ENCODE results near the gene UQCRC1.
A peak's percentile ranks its signal among the peaks of the same experiment; 100 is the strongest.

The UQCRC1 gene

DNA sequence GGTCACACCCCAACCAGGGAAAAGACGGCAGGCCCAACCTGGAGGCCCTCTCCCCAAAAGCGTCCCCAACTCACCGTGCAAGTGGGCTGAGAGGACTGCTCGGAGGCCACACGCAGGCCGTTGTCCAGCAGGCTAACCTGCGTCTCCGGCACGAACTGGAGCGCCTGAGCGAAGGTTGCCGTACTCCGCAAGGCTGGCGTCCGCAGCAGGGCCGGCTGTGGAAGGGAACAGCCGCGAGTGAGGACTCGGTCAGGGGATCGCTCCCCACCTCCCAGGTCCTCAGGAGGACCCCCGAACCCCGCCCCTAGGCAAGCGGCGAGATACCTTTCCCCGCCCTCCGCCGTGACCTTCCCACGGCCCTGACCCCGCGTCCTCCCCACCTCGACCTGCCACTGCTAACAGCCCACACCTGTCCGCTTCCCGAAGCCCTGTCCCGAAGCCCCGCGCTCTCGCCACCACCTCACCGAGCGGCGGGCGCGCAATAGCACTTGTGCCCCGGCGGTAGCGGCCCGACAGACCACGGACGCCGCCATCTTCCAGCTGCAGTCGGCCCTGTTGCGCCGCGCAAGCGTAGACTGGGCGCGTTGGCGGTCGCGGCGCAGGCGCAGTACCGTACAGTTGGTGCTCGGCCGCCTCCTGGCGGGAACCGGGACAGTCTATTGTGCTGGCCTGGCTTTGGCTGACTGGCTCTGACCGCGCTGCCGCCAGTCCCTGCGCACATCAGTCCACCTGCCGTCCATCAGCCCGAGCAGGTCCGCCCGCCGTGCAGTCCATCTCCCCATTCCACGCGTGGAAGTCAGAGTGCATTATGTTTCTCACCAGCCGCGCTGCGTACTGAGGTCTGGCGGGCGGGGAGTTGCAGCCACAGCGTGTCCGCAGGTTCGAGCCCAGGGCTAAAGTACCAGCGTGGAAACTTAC lies at the start of gene UQCRC1:
UQCRC1 (minus strand) TSS at position 559 of the 918 bp plus-strand sequence; CDS start at position 533, 26 bp downstream.
- DNase-seq: peak; percentile 95

DNA sequence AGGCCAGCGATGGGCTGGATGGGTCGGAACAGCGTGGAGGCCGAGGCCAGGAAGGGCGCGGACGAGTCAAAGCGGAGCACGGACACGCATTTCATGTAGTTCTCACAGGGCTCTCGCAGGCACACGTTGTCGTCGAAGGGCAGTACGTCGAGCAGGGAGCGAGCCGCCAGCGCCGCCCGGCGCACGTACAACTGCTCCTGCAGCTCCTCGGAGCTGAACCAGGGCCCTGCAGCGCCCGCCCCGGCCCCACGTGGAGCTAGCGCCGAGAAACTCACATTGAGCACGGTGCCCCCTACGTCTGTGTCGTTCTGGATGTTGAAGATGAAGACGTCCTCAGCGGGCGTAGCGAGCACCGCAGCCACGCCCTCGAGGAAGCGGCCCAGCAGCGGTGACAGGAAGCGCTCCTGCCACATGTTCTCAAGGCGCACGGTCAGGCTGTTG lies 47.4 kb upstream of the UQCRC1 start:
- no peak for DNase-seq

DNA sequence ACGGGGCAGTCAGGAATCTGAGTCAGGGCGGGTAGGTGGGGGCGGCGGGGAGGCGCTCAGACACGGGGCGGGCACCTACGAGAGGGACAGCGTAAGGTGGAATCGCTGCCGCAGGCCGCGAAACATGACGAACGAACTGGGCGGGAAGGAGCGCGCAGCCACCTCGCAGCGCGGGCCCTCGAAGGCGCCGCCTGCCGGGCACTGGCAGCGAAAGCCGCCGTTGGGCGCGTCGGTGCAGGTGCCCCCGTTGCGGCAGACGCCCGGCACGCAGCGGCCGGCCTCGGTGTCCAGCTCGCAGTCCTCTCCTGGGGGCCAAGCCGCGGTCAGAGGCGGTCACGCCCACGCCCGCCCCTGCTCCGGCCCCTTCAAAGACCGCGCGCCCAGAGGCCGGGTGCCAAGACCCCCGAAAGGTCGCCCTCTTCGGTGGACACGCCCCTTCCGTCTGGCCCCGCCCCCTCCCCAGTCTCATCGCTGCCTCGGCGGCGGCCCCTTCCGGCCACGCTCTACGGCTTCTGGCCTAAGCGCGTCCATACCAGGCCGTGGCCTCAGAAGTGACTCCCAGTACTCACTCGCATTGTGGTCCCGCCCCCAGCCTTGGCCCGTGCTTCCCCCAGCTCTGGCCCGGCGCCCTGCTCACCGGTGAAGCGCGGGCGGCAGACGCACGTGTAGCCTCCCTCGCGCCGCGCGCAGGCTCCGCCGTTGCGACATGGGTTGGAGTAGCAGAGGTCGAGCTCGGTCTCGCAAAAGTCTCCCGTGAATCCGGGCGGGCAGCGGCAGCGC lies 46.8 kb upstream of the UQCRC1 start:
- peak; percentile 97 for DNase-seq

DNA sequence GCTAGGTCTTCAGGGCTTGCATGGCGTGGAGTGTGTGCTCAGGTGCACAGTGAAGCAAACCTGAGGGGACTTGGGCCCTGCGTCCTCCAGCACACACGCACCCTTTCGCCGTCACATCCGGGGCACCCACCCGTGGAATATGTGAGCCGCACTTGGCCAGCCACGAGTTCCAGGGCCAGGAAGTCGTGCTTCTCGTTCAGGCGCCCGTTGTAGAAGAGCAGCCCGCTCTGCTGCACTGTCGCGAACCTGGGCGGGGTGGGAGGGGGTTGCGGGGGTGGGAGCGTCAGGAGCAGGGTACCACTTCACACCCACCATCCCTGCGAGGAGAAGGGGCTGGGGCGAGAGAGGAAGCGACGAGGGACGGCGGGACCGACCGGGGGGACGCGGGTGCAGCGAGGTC lies 46.2 kb upstream of the UQCRC1 start:
- DNase-seq: no peak

DNA sequence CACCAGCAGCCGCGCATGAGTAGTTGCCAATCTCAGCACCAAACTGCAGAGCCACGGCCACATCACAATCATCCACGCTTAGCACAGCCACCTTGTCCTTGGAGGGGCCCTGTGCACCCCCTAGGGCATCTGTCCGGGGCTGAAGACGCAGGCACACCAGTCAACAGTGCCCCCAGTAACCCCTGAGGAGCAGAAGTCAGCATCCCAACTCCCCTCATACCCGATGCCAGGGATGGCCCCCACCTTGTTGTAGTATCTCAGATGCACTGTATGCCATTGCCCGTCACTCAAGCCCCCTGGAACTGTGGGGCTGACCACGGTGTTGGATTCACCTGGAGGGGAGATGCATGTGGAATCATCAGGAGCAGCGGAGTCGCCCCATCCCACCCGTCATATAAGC lies 45.6 kb upstream of the UQCRC1 start:
- DNase-seq: no peak

DNA sequence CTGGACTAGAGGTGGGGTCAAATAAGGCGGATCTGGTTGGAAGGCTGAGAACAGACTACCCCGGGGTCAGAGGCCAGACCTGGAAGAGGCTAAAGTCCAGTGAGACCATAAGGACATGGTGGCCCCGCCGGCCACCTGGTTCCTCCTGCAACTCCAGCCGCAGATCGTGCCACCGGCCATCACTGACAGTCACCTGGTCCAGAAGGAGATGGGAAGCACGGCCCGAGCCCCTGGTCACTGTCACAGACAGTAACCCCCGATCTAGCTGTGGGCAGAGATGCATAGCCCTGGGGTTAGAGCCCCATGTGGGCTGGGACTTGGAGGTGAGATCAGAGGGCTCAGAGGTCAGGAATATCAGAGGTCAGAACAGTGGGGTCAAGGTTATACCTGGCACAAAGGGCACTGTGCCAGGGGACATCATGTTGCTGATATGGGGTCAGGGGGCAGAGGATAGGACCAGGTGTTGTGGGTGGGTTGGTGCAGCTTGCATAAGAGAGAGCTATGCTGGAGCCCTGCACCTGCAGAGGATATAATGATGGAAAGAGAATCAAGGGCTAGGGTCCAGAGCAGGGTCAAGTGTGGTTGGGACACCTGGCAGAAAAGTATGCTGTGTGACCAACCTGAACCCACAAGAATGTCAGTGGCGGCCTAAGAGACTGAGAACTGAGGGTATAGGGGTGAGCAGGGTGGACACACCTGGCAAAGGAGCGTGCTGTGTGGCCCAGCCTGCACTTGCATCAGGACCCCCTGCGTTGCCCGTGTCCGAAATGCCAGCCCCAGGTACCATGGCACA lies 43.7 kb upstream of the UQCRC1 start:
- no peak for DNase-seq

DNA sequence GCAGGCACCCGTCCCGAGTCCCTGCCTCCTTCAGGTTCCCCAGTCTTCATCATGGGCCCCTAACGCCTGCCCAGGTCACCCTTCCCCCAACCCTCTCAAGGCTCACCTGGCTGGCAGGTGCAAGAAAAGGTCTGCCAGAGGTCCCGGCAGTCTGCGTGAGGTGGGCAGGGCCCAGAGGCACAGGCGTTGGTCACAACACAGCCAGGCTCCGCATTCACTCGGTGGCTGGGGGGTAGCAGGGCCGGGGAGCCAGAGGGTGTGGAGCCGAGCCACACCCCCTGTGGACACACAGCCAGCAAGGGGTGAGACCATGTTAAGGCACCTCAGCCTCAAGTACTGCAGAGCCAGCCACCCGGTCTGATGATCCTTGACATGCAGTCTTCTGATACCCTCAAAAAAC lies 42.3 kb upstream of the UQCRC1 start:
- no peak for DNase-seq

DNA sequence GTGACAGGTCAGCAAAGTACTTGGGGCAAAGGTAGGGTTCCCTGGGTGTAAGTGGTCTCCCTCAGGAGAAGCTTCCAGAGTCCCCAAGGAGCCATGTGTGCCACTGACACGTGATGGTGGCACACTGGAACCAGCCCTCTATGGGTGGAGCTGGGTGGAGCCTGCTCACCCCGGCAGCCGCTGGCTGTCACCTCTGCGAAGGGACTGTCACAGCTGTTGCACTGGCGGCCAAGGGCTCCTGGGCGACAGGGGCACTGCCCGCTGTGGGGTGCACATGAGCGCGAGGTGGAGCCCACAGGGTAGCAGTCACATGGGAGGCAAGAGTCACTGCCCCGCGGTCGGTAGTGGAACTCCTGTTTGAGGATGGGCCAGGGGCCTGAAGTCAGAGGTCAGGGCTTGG lies 41.3 kb upstream of the UQCRC1 start:
- no peak for DNase-seq

DNA sequence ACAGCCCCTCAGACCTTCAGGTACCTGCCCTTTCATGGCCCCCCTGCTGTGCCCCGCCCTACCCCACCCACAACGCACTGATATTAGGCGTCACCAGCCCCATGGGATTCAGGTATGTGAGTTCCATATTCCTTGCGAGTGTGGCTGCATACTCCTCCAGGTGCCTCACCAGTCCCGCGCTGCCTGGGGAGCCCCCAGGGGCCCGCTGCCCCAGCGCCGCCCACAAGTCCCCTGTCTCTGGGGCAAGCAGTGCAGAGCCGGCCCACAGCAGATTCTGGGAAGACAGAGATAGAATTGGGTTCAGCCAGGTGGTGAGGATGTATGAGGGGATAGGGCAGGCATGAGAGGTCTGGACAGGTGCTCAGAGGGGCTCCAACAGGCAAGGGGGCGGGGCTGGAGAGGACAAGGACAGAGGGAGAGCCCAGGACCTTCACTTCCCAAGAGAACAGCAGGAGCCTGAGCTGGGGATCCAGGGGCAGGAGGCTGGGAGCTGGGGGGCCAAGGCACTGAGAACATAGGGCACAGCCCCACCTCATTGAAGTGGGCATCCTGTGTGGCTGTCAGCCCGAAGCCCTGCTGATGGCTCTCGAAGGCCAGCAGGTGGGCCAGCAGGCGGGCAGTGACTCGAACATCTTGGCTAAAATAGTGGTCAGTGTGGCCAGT lies 38.9 kb upstream of the UQCRC1 start:
- DNase-seq: no peak

DNA sequence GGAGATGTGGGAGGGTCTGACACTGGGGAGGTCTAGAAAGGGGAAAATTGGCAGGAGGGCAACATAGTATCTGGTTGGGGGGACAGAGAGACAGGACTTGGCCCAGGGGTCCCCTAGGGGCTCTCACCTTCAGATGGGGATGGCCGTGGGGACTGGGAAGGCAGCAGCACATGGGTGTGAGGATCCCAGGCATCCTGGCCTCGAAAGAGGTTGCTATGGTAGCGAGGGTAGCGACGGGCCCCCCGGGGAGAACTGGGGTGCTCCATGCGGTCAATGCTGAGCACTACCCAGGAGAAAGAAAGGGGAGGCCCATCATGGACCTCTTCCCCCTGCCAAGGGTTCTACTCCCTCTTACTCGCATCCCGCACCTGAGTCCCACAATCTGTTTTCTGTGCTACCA lies 38.3 kb upstream of the UQCRC1 start:
- DNase-seq: no peak

DNA sequence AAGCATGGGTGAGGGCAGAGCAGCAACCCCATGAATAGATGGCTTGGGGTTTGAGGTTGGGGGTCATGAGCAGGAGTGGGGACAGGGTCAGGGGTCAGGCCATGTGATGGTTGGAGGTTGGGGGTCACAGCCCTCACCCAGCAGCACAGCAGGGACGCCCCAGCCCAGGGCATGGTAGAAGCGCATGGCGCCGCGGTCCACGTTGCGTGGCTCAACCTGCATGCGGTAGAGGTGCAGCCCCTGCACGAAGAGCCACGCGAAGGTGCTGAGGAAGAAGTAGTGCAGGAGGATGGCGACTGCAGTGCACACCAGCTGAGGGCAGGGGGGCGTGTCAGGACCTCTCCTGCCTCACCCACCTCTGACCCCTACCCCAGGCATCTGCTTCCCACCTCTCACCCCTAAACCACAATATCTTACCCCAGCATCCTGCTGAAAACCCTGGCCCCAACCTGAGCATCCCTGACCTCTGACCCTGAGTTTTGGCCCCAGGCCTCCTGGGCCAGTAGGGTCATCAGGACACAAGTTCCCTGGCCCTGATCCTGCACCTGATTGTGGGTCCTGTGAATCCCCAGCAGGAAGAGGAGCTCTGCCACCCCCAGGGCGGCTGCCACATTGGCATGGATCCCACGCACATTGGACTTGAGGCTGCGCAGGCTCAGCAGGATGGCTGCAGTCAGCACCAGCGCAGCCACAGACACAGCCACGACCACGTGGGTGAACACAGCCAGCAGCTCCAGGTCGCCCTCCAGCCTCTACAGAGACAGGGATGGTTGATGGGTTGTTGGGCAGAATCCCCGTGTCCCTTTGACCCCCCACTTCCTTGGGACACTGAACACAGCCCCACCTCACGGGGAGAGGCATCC lies 35.7 kb upstream of the UQCRC1 start:
- no peak for DNase-seq

DNA sequence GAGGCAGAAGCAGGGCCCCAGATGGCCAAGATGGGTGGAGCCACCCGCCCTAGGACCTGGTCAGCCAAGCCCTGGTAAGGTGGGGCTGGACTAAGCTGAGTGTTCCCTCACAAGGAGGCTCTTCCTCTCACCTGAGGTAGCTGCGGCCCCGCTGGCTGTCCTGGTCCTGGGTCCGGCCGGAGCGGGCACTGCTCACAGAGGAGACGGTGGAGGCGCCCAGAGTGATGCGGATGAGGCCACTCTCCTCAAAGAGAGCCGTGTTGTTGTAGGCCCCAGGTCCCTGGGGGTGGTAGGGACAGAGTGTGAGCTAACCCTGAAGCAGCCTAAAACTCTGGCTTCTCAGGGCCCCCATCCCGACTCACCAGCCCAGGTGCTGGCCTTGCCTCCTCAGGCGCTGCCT lies 33.2 kb upstream of the UQCRC1 start:
- no peak for DNase-seq

DNA sequence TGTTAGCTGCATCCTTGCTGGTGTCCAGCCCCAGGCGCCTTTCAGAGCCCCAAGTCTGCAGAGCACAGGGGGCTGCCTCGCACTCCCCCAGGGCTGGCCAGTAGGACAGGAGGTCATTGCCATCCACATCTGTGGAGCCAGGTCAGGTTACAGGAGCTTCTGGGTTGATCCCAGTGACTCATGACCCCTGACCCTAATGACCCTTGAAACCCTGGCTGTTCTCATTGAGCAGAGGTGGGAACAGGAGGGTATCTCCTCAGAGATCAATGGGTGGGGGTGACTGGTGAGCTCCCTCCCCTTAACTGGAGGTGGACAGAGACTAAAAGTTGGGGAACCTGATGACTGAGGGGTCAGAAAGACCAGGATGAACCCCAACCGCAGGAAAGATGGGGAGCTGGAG lies 31.9 kb upstream of the UQCRC1 start:
- no peak for DNase-seq

DNA sequence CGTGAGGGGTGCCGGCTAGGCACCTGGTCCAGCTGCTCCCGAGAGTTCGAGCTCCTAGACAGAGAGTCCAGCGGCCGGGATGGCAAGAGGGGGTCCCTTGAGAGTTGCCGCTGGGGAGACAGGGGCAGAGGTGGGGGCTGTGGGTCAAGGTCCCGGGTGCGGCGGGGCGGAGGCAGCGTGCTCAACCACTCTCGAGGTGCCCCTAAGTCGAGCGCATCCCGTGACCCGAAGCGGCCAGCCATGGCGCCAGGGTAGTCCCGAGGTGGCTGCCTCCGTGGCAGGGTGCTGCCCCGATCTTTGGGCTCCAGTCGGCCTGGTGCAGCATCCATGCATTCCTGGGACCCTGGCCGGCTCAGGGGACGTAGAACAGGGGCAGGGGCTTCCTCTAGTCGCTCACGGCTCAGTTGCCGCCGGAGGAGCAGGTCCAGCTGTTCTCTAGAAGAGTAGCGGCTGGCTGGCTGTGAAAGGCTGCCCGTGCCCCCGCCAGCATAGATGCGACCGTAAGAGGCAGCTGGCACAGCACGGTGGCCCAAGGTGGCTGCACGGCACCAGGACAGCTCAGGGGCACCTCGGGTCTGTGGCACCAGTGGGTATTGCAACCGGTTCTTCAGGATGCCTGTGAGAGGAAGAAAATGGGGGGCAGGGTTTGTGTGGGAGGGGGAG lies 30.6 kb upstream of the UQCRC1 start:
- no peak for DNase-seq

DNA sequence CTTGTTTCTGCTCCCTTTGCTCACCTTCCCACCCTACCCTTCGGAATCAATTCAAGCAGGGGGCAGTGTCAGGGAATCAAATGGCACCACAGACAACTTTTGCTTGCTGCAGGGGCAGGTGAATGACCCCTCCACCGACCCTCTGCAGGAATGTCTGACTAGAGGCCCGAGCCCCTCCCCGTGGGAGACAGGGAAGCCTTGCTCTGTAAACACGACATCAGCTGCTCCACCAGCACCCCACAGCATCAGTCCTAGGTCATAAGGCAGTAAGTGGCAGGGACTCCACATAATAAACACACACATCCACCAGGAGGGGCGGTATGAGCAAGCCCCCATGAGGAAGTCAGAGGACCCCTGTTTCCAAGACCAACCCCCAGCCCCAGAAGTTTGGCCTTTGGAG lies 27.9 kb upstream of the UQCRC1 start:
- no peak for DNase-seq

DNA sequence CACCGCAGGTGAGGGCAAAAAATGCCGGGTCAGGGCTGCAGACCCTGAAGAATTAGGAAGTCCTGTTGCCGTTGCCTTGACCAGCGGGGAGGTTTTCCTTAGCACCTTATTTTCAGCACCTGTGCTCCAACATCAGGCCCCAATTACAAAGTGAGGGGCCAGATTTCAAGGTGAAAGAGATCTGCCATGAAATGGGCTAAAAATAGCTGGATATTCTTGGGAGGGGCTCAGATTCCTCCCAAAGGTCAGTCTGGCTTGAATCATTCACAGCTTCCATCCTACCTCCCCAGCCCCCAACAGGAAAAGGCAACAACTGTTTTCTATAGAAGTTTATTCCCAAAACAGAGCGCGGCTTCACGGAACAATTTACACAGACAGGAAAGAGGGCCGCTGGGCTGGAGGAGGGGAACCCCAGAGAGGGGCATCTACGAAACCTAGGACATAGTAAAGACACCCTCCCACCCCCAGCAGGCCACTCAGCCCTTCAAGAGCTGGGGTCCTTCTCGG lies 26.8 kb upstream of the UQCRC1 start:
- DNase-seq: no peak

DNA sequence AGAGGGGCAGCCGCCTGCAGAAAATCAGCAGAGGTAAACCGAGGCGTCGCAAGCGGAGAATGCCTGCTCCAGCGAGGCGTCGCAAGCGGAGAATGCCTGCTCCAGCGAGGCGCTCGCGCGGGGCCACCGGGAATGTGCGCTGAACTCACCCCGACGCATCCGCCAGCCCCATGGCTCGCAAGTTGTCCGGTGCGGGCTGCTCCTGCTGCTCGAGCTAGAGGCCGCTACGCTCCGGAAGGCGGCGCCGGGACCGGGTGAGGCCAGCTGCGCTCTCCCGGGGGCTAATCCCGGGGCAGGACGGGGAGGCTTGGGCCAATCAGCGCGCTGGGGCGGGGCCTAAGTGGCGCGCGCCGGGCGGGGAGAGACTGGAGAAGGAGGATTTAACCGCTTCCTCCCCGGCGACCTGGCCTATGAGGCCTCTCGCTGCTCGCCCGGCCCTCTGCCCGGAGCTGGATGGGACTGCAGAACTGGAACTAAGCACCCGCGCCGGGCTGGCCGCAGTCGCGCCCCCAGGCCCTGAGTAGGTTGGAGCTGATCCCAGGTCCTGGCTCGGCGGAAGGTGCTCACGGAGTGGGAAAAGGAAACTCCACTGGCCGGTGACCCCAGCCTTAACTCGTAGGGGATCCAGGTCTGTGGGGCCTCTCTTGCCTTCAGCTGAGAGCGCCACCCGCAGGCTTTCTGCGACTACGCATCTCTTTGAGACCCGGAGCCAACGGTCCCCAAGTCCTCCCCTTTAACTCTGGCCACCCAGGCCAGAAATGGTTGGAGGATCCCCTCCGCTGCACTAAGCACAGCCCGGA lies 26.0 kb upstream of the UQCRC1 start, which contains the start of gene SLC26A6:
SLC26A6 (minus strand) TSS at position 240 of the 800 bp plus-strand sequence; CDS start at position 172, 68 bp downstream.
- DNase-seq: peak; percentile 98

DNA sequence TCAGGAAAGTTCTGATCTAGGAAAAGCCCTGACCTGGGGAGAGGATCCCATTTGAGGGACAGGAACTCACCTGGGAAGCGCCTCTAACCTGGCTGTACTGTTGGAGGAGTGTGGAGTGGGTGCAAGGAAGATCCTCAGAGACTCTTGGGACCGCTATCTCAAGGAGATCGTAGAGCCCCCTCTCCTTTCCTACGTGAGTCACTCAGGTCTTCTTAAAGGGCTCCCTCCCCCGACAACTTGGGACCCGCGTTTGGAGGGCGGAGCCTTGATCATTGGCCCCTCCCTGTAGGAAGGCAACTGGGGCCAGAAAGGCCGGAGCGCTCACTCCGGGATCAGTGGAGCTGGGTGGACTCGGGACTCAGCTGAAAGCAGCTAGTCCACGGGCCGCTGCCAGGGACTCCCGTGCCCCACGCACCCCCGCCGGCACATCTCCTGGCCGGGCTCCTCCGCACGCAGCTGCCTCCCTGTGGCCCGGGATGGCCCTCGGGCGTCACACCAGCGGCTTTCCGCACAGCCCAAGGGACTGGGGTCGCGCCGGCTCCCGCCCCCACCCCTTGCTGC lies 25.3 kb upstream of the UQCRC1 start:
- peak; percentile 80 for DNase-seq

DNA sequence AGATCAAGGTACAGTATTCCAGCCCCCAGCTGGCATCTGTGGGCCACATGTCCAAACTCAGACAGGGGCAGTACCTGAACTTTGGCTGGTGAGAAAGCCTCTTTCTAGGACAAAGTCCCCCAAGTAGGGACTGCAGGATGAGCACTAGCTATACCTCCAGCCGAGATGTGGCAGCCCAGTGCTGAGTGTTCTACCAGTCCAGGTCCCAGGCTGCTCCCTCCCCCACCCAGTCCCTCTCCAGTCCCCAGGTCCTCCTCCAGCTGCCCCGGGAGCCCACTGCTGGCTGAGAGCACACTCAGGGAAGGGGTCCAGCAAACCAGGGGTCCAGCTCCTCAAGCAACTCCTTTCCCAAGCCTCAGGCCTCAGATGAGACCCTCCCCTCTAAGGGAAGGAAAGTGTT lies 24.3 kb upstream of the UQCRC1 start:
- DNase-seq: no peak
